Measurements from ENCODE around the gene PHACTR3.
A peak's percentile ranks its signal among the peaks of the same experiment; 100 is the strongest.
"Not testable (repeated sequence)": the region's sequence is repeated elsewhere in the genome, so short reads cannot be mapped to it uniquely, and the experiment has no call there.

The PHACTR3 gene

GRCh38 chr20:59603781-59604541, at the start of gene PHACTR3:
Gene PHACTR3, plus strand, starts transcription at chr20:59604540. Its CDS starts 475 bp downstream, at chr20:59605015.
- no peak within 1 kb of the TSS for H3K4me3 Mint-ChIP-seq
- peaks cover 48% of the 10 kb centered on the region for H3K27me3 Mint-ChIP-seq
- H3K27ac Mint-ChIP-seq, result no peak within 1 kb of the TSS
- H3K9me3 Mint-ChIP-seq, result no peaks in the 10 kb centered on the region
- peak; percentile 5 for ATAC-seq
- no peaks in the 10 kb centered on the region for H3K36me3 Mint-ChIP-seq
- no peaks in the 10 kb centered on the region for H3K4me1 Mint-ChIP-seq

GRCh38 chr20:59557733-59558529, 46.4 kb upstream of the PHACTR3 start:
- ATAC-seq, H3K9me3 Mint-ChIP-seq, H3K36me3 Mint-ChIP-seq, H3K4me3 Mint-ChIP-seq, H3K4me1 Mint-ChIP-seq, H3K27ac Mint-ChIP-seq: not testable (repeated sequence)
- peaks cover 43% of the 10 kb centered on the region for H3K27me3 Mint-ChIP-seq

- no peak for ATAC-seq
- no peaks in the 10 kb centered on the region for H3K36me3 Mint-ChIP-seq
- H3K27me3 Mint-ChIP-seq, result peaks cover 43% of the 10 kb centered on the region
- no peak overlapping the region for H3K4me3 Mint-ChIP-seq
- no peaks in the 10 kb centered on the region for H3K9me3 Mint-ChIP-seq
- no peak overlapping the region for H3K27ac Mint-ChIP-seq
- H3K4me1 Mint-ChIP-seq, result no peaks in the 10 kb centered on the region
Observed at GRCh38 chr20:59559024-59559817, 45.1 kb upstream of the PHACTR3 start.

GRCh38 chr20:59559863-59560262, 44.5 kb upstream of the PHACTR3 start:
- Mint-ChIP-seq H3K9me3 (no peaks in the 10 kb centered on the region), H3K36me3 (no peaks in the 10 kb centered on the region), H3K27ac (no peak overlapping the region), H3K4me3 (no peak overlapping the region), H3K4me1 (no peaks in the 10 kb centered on the region), H3K27me3 (peaks cover 43% of the 10 kb centered on the region)
- no peak for ATAC-seq

- H3K4me3 Mint-ChIP-seq, result no peak overlapping the region
- no peaks in the 10 kb centered on the region for H3K9me3 Mint-ChIP-seq
- H3K27me3 Mint-ChIP-seq, result peaks cover 39% of the 10 kb centered on the region
- no peak for ATAC-seq
- no peaks in the 10 kb centered on the region for H3K4me1 Mint-ChIP-seq
- no peaks in the 10 kb centered on the region for H3K36me3 Mint-ChIP-seq
- H3K27ac Mint-ChIP-seq, result no peak overlapping the region
Observed at GRCh38 chr20:59560588-59561227, 43.6 kb upstream of the PHACTR3 start.

- no peak for ATAC-seq
- peaks cover 34% of the 10 kb centered on the region for H3K27me3 Mint-ChIP-seq
- H3K4me1 Mint-ChIP-seq, result no peaks in the 10 kb centered on the region
- H3K9me3 Mint-ChIP-seq, result no peaks in the 10 kb centered on the region
- no peak overlapping the region for H3K4me3 Mint-ChIP-seq
- H3K36me3 Mint-ChIP-seq, result no peaks in the 10 kb centered on the region
- no peak overlapping the region for H3K27ac Mint-ChIP-seq
Observed at GRCh38 chr20:59561228-59561605, 43.1 kb upstream of the PHACTR3 start.

- H3K4me3 Mint-ChIP-seq, result no peak overlapping the region
- H3K9me3 Mint-ChIP-seq, result no peaks in the 10 kb centered on the region
- no peak for ATAC-seq
- H3K36me3 Mint-ChIP-seq, result no peaks in the 10 kb centered on the region
- H3K4me1 Mint-ChIP-seq, result no peaks in the 10 kb centered on the region
- peaks cover 33% of the 10 kb centered on the region for H3K27me3 Mint-ChIP-seq
- no peak overlapping the region for H3K27ac Mint-ChIP-seq
Observed at GRCh38 chr20:59561614-59562277, 42.6 kb upstream of the PHACTR3 start.

GRCh38 chr20:59564171-59564570, 40.2 kb upstream of the PHACTR3 start:
- Mint-ChIP-seq H3K9me3 (peaks cover 3% of the 10 kb centered on the region), H3K4me3 (no peak overlapping the region), H3K27me3 (peaks cover 25% of the 10 kb centered on the region), H3K4me1 (no peaks in the 10 kb centered on the region), H3K36me3 (no peaks in the 10 kb centered on the region), H3K27ac (no peak overlapping the region)
- no peak for ATAC-seq

- no peak overlapping the region for H3K4me3 Mint-ChIP-seq
- peaks cover 22% of the 10 kb centered on the region for H3K27me3 Mint-ChIP-seq
- no peak for ATAC-seq
- H3K9me3 Mint-ChIP-seq, result peaks cover 3% of the 10 kb centered on the region
- no peak overlapping the region for H3K27ac Mint-ChIP-seq
- H3K36me3 Mint-ChIP-seq, result no peaks in the 10 kb centered on the region
- no peaks in the 10 kb centered on the region for H3K4me1 Mint-ChIP-seq
Observed at GRCh38 chr20:59564943-59565342, 39.4 kb upstream of the PHACTR3 start.

GRCh38 chr20:59565768-59566461, 38.4 kb upstream of the PHACTR3 start:
- no peaks in the 10 kb centered on the region for H3K36me3 Mint-ChIP-seq
- H3K9me3 Mint-ChIP-seq, result peaks cover 3% of the 10 kb centered on the region
- no peak for ATAC-seq
- no peaks in the 10 kb centered on the region for H3K4me1 Mint-ChIP-seq
- no peak overlapping the region for H3K4me3 Mint-ChIP-seq
- peaks cover 22% of the 10 kb centered on the region for H3K27me3 Mint-ChIP-seq
- no peak overlapping the region for H3K27ac Mint-ChIP-seq

- ATAC-seq, result no peak
- peaks cover 2% of the 10 kb centered on the region for H3K4me1 Mint-ChIP-seq
- H3K4me3 Mint-ChIP-seq, result no peak overlapping the region
- H3K27ac Mint-ChIP-seq, result no peak overlapping the region
- no peaks in the 10 kb centered on the region for H3K36me3 Mint-ChIP-seq
- H3K27me3 Mint-ChIP-seq, result peaks cover 32% of the 10 kb centered on the region
- H3K9me3 Mint-ChIP-seq, result peaks cover 3% of the 10 kb centered on the region
Observed at GRCh38 chr20:59566631-59567524, 37.5 kb upstream of the PHACTR3 start.

- Mint-ChIP-seq H3K27me3 (peaks cover 38% of the 10 kb centered on the region), H3K36me3 (no peaks in the 10 kb centered on the region)
Observed at GRCh38 chr20:59567585-59568508, 36.5 kb upstream of the PHACTR3 start.

More at GRCh38 chr20:59567585-59568508, 36.5 kb upstream of the PHACTR3 start:
- Mint-ChIP-seq H3K9me3 (peaks cover 3% of the 10 kb centered on the region), H3K4me3 (no peak overlapping the region), H3K27ac (no peak overlapping the region), H3K4me1 (peaks cover 6% of the 10 kb centered on the region)
- no peak for ATAC-seq
